Daoy (cell line): ENCODE results near the gene EIF4G3. TPM values are rescaled to one million over a fixed set of nuclear protein-coding genes. Genes with fewer than 3 reads are reported as not detected.
"Not testable (repeated sequence)": the region's sequence is repeated elsewhere in the genome, so short reads cannot be mapped to it uniquely, and the experiment has no call there.

Experiments
- DNase-seq: peaks from one replicate; pipeline ENCODE4 v3.0.0-alpha.2; 2015; ENCODE audit warnings: low read depth
- total RNA-seq: library from RNA; depleted of rRNA; stranded (reverse); fragments of >200 nt; shearing (Covaris generic); gene quantifications from 2 replicates; pipeline ENCODE4 v1.2.3, GENCODE V29; 2014

The EIF4G3 gene
- total RNA-seq, 1 experiment from 2014 or later, result 33.9 TPM

DNA sequence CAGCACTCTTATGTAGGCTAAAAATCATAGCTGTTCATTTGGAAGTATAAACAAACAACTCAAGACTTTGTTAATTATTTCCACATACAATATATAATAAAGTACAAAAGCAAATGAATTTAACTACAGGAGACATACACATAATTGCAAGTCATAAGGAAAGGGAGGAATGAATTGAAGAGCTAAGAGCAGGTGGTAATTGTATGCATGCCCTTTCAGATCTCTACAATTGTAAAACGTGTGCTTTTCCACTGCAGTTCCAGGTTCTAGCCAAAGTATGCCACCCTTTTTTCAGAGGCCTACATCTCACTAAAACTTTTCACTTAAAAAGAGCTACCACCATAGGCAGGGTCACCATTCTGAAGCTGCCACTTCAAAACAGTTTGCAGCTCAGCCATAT lies 346.8 kb downstream of the EIF4G3 start:
- no peak for DNase-seq

DNA sequence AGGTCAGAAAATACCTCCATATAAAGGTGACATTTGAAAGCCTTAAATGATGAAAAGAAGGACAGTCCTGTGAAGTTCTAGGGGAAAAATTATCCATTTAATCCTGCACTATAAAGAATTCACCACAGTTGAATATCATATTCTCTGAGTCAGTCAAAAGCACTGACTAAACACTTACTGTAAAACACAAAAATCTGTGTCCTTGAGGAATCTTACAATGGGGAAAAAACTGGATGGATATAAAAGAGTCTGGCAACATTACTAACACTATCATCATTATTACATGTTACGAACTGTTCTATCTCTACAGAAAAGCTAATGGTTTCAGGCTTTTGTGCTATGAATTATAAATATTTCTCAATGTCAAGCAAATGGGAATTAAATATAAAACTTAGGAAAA lies 347.2 kb downstream of the EIF4G3 start:
- DNase-seq, result no peak

DNA sequence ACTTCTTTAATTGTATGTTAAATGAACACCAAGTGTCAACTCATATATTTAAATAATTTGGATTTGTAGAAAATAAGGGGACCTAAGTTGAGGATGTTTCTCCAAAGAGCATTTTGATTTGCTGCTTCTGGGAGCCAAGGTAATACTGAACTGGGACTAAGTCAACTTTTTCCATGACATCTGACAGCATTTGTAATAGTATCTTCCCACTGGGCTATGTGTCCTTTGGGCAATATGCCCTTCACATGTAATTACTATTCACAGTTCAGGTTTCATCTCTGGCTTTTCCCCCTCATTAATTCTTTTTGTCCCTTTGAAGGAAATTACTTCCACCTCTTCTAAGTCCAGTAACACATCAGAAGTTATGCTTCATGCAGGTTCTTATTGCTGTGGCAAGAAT lies 352.9 kb downstream of the EIF4G3 start:
- no peak for DNase-seq

DNA sequence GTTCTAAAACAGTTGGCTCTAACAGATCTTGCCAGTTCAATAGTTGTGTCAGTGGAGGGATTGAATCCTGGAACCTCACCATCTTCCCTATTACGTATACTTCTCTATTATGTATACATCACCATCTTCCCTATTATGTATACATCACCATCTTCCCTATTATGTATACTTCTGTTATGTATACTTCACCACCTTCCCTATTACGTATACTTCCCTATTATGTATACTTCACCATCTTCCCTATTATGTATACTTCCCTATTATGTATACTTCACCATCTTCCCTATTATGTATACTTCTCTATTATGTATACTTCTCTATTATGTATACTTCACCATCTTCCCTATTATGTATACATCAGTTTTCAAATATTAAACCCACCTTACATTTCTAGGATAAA lies 355.2 kb downstream of the EIF4G3 start:
- DNase-seq, result no peak

DNA sequence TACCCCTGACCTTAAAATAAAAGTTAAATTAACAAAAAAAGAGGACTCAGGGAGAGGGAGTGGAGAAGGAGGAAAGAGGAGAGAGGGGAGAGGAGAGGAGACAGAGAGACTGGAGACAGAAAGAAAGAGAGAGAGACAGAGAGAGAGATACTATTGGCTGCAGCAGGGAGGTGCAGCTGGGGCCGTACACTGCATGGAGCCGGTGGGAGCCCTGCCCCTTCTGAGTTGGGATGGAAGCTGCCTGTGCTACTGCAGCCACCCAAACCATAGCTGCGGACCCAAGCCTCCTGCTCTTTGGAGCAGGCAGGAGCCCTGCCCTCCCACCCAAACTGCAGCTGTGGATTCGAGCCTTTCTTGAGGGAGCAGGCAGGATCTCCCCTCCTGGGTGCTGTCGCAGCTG lies 356.9 kb downstream of the EIF4G3 start:
- no peak for DNase-seq

DNA sequence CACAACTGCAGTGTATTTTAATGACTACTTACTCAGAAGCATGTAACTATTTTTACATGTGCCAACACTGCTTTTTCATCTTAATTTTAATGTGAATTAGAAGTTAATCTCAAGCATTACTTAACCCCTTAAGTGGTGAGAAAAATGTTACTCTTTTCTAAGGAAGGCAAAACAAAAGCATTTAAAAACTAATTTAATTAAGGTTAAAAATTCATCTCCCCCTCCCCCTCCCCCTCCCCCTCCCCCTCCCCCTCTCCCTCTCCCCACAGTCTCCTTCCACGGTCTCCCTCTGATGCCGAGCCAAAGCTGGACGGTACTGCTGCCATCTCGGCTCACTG lies 362.2 kb downstream of the EIF4G3 start:
- DNase-seq, result no peak

DNA sequence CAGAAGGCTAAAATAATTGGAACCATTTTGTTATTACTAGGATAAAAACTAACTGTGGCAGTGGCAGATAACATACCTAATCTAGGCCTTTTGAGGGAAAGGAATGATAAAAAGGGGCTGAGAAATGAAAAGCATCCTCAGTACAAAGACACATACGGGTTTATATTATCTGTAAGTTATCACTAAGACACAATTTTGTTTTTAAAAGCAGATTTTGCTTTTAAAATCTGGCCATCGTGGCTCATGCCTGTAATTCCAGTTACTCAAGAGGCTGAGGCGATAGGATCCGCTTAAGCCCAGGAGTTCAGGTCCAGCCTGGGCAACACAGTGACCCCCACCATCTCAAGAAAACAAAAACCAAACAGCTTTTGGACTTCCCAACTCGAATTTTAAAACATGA lies 364.8 kb downstream of the EIF4G3 start:
- DNase-seq, result no peak

DNA sequence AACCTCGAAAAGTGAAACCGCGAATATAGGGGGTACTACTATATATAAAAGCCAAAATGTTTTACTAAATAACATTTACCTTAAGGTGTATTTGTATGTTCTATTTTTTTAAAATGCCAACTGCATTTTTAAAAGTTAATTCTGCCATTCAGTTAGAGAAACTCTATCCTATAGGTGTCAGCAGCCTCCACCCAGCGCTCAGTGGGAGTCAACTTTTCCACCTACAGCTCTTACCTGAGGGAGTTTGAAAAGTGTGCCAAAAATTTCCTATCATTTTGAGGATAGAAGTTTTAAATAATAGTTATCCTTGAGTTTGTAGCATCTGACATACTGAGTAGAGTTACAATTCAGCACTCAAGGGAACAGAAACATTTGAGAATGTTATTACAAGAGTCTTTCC lies 383.5 kb downstream of the EIF4G3 start:
- no peak for DNase-seq

DNA sequence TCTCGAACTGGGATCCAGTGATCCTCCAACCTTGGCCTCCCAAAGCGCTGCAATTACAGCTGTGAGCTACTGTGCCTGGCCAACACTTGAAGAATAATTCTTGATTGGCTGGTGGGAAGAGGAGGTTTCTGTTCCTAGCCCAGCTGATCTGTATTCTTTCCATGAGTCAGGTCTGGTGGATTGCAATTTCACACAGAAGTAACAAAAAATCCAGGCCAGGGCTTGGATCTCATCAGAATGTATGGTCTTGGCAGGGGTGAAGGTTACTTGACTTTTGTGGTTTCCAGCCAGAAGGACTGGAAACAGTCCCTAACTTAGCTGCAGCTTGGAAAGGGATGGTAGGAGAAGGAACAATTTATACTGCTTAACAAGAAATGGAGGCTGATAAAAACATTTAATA lies 384.5 kb downstream of the EIF4G3 start:
- DNase-seq, result no peak

DNA sequence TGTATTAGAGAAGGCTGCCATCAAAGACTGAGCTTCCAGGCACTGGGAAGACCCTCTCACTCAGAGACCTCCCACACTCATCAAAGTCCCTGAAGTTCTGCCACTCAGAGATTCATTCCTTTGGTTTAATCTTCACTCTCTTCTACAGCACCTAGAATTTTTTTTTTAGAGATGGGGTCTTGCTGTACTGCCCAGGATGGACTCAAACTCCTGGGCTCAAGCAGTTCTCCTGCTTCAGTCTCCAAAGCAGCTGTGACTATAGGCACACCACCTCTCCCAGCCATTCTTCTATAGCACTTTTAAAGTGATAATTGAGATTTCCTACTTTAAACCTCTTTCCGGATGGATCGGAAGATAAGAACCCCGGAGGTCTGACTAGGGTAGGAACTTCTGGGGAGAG lies 385.9 kb downstream of the EIF4G3 start:
- DNase-seq, result no peak

DNA sequence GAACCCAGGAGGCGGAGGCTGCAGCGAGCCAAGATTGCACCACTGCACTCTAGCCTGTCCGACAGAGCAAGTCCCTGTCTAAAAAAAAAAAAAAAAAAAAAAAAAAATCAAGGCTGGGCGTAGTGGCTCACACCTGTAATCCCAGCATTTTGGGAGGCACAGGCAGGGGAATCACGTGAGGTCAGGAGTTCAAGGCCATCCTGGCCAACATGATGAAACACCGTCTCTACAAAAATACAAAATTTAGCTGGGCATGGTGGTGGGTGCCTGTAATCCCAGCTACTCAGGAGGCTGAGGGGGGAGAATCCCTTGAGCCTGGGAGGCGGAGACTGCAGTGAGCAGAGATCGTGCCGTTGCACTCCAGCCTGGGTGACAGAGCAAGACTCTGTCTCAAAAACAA lies 387.1 kb downstream of the EIF4G3 start:
- DNase-seq, result not testable (repeated sequence)

DNA sequence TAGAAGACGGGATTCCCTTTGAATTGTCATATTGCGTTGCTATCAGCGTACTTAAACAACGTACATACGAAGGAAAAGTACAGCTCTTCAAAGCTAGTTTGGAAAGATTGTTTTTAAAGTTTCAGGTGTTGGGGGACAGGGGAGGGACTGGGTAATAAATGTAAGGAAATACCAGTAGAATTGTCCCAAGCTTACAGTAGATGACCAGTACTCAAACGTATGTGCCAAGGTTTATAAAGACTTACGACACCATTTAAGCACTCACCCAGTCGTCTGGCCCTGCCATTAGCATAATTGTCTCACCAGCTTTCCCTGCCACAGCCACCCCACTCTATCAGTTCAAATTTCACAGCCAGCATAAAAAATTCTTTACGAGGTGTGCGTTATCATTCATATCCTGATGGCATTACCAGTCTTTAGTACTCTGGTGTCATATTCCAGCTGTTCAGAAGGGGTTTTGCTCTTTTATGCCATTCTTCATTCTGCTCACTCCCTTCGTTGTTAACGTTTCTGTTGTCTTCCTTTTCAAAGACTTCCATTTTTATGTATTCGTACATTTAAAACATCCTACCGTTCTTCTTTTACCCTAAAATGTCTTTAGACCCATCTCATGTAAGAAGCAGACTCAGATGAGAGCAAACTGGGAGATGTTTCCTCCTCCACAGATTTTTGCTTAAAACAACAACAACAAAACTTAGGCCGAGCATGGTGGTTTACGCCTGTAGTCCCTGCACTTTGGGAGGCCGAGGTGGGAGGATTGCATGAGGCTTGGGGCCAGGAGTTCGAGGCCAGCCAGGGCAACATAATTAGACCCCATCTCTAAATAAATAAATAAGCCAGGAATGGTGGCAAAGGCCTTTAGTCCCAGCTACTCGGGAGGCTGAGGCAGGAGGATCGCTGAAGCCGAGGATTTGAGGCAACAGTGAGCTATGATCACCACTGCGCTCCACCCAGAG lies 388.6 kb downstream of the EIF4G3 start:
- DNase-seq, result peak; percentile 69

DNA sequence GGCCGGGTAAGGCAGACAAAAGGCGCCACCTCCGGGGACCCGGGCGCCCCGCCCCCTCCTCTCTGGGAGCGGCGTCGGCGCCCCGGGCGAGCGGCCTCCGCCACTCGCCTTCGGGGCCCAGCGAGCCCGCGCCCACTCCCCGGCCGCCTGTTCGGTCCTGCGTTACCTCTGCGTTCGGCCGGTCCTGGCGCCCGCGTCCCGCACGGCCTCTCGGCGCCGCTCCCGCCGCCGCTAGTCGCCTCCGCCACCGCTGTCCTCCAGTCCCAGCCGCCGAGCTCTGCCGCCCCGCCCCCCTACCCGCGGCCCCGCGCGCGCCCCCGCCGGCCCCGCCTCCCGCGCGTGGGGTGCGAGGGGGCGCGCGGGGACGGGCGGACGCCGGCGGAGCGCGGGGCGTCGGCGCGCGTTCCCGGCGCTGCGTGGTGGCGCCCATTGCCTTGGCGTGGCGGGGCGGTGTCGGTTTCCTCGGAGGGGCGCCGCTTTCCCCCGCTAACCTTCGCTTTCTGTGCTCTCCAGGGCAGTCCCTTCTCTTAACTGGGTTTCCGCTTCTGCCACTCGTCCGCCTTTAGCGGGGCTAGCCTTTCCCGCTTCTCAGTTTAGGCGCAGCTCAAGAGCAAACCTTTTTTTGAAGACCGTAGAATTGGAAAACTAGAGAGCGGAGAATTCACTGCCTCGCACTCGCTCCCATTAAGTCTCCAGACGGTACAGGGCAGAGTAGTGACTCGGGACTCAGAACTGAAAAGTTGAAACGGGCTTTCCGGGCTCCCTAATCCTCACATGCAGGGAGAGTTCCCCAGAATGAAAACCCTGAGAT lies 389.5 kb downstream of the EIF4G3 start, which contains the start of gene HP1BP3:
Gene HP1BP3 (minus strand): TSS at position 279 of the 811 bp plus-strand sequence. CDS start 6,867 bp downstream, outside the sequence.
- DNase-seq, result peak; percentile 83

DNA sequence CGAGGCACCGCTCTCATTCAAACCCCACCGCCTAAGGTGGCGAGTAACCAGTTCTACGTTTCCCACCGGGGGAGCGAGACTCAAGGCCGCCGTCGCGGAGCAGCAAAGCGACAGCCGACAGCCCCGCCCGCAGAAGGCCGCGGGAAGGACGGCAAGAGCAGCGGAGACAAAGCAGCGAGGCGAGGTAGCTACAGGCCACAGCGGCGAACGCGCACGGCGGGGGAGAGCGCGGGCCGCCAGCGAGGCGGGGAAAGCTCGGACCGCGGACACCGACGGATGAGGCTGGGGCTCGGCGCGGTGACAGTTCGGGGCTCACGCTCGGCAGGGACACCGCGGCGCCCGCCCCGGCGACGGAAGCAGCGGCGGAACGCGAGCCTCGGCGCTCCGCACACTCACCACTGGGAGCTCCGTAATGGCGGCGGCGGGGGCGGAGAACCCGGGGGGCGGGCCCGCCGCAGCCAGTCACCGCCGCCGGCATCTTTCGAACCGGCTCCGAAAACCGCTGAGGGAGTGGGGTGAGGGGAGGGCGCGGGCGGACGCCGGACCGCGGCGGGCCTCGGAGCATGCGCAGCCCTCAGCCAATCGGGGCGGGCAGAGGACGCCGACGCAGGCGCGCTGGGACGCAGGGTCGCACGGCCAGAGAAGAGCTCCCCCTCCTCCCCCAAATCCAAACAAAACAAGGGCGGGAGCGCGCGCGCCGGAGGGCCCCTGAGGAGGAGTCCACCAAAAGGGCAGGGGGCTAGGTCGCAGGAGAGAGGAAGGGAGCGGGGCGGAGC lies 390.3 kb downstream of the EIF4G3 start:
- DNase-seq, result peak; percentile 99

DNA sequence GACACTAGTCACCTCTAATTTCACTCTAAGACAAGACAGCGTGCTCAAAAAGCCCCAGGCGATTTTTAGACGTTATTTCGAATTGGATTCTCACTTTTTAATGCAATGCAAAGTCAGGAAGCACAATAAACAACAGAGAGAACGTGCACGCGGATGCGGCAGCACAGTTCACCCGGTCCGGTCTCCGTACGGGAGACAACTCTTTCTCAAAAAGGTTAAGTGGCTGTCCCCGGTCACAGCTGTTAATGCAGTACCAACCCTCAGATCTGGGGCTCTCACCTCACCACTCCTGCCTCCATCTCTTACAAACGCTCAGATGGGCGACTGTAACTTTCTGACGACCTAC lies 390.8 kb downstream of the EIF4G3 start:
- no peak for DNase-seq

DNA sequence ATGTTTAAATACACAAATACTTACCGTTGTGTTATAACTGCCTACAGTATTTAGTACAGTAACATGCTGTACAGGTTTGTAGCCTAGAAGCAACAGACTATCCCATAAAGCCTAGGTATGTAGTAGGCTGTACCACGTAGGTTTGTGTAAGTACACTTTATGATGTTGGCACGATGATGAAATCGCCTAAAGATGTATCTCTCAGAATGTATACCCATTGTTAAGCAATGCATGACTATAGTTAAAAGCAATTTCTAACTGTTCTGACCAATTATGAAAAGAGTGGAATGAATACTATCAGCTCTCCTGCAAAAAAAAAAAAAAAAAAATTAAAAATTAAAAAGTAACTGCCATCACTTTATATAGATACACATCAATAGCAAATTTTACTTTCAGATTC lies 401.0 kb downstream of the EIF4G3 start:
- no peak for DNase-seq

DNA sequence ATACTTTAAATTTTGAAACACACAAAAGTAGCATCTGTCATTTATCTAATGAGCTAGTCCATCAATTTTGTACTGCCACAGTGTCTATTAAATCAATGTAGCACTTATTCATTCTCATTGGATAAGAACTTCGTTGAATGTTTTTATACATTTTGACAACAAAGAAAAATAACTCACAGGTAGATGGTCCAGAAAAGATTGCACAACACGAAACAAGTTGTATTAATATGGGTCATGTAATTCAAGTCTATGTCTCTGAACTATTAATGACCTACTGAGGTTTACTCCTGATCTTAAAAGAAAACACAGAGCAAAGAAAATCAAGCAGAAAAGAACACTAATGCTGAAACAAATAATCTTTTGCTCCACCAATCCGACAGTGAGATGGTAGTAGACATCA lies 404.9 kb downstream of the EIF4G3 start:
- no peak for DNase-seq

DNA sequence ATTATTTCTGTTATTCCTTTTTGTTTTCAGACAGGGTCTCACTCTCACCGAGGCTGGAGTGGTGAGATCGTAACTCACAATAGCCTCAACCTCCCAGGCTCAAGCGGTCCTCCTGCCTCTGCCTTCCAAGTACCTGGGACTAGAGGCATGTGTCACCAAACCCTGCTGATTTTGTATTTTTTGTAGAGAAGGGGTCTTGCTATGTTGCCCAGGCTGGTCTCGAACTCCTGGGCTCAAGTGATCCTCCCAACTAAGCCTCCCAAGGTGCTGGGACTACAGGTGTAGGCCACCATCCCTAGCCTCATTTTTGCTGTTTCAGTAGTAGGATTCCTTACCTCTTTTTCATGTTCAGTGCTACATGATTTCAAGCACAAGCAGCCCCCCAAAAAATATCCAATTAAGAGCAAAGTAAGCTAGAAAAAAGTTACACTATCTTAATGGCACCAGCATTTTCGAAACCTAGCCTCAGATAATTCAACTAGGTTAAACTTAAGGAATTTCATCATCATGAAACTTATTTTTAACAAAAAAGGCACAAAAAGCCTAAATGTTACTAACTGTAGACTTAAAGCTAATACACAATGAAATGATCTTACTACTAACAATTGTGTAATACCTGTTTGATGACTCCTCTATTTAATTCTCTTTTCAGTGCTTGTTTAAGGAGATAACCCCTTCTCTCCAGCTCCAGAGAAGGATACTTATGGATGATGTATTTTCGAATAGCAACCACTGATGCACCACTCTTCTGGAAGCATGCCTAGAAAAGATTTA lies 406.2 kb downstream of the EIF4G3 start:
- no peak for DNase-seq

DNA sequence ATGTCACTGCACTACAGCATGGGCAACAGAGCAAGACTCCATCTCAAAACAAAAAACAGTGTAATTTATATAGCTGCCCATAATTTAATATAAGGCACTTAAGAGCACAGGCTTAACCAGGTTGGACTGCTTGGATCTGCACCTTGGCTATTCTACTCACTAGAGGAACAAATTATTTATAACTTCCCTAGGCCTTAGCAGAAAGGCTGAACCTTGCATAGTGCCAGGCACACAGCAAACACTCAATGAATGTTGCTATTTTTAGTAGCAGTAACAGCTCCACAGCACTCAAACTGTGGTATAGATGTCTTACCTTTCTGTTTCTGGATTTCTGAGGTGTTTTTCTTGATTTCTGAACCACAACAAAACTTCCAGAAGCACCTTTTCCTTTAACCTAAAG lies 409.4 kb downstream of the EIF4G3 start:
- DNase-seq, result no peak

DNA sequence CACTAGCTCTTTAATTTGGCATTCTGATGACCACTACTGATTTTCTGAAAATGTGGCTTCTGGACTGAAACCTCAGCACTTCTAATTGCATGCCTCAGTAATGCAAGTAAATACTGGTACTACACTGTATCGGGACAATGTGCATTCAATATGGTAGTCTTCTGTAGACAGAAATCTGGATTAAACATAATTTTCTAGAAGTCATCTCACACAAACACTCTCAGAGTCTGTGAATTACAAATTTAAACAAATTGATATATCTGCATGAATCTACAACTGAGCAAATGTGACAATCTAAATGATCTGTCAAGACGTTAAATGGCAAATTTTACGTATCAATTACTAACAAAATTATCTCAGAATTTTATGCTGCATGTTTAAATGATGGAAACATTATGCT lies 413.3 kb downstream of the EIF4G3 start:
- no peak for DNase-seq

DNA sequence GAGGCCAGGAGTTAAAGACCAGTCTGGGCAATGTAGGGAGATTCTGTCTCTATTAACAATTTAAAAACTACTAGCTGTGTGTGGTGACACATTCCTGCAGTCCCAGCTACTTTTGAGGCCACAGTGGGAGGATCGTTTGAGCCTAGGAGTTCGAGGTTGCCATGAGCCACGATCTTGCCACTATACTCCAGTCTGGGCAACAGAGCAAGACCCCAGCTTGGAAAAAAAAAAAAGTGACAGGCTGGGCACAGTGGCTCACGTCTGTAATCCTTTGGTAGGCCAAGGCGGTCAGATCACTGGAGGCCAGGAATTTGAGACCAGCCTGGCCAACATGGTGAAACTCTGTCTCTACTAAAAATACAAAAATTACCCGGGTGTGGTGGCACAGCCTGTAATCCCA lies 416.4 kb downstream of the EIF4G3 start:
- DNase-seq, result no peak
